Measurements from ENCODE around the gene FTSJ3. TPM values are rescaled to one million over a fixed set of nuclear protein-coding genes. Genes with fewer than 3 reads are reported as not detected.

The FTSJ3 gene
- total and polyA plus RNA-seq, 2 experiments from 2014 or later = 29.2 to 61.5 TPM

DNA sequence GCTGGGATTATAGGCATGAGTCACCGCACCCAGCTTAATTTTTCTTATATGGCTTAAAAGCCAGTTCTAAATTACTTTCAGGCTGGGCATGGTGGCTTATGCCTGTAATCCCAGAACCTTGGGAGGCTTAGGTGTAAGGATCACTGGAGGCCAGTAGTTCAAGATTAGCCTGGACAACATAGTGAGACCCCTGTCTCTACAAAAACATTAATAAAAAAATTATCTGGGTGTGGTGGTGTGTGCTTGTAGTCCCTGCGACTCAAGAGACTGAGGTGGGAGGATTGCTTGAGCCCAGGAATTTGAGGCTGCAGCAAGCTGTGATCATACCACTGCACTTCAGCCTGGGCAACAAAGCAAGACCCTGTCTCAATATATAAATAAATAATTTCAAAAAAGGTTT is 25.8 kb upstream of the FTSJ3 start:
- DNase-seq (ENCODE audit: low spot score) = no peak
- H3K4me3 ChIP-seq = no peak overlapping the region

More for the DNA sequence above, 25.8 kb upstream of the FTSJ3 start:
- no peak for ATAC-seq
- H3K9me2 ChIP-seq (ENCODE audit: insufficient read depth) = peaks cover 3% of the 10 kb centered on the region; the same call in 1 of the 2 replicates
- H3K27ac ChIP-seq (ENCODE audit: low read depth) = no peak overlapping the region
- H3K79me2 ChIP-seq (replicated peaks; ENCODE audit: insufficient read depth) = no peaks in the 10 kb centered on the region
- no peaks in the 10 kb centered on the region for H3K36me3 ChIP-seq (ENCODE audit: insufficient read depth)
- 0 out of 2 replicates have a peak, but pooled peaks cover 2% of the 10 kb centered on the region for H3F3A ChIP-seq (replicated peaks; ENCODE audit: low read depth)
- peaks cover 10% of the 10 kb centered on the region for H3K27me3 ChIP-seq (ENCODE audit: insufficient read depth)
- no peaks in the 10 kb centered on the region for H4K20me1 ChIP-seq (replicated peaks; ENCODE audit: insufficient read depth)
- no peak overlapping the region for H2AFZ ChIP-seq
- peaks cover under 1% of the 10 kb centered on the region; the same call in 1 of the 3 replicates for H3K36me3 Mint-ChIP-seq (ENCODE audit: low read depth)
- peaks cover 22% of the 10 kb centered on the region for H3K27me3 Mint-ChIP-seq (ENCODE audit: insufficient read depth, low read depth, poor library complexity)
- H3K4me1 Mint-ChIP-seq = no peaks in the 10 kb centered on the region
- H3K4me2 ChIP-seq = no peak overlapping the region
- no peaks in the 10 kb centered on the region for H3K4me1 ChIP-seq (ENCODE audit: insufficient read depth)
- H3K4me3 Mint-ChIP-seq = no peak overlapping the region
- TF ChIP-seq POLR2AphosphoS5 (IDR thresholded peaks at IDR 0.05; ENCODE audit: low read depth) (no peak), CREB1 (CRISPR knock-in tag; IDR thresholded peaks at IDR 0.05; ENCODE audit: low read depth) (no peak), NANOG (IDR thresholded peaks at IDR 0.05; ENCODE audit: borderline replicate concordance) (no peak), EZH2phosphoT487 (IDR thresholded peaks at IDR 0.05; ENCODE audit: unreplicated experiment) (no peak), JUNB (IDR thresholded peaks at IDR 0.05; ENCODE audit: unreplicated experiment) (no peak)
- TF ChIP-seq, protein P1, sequence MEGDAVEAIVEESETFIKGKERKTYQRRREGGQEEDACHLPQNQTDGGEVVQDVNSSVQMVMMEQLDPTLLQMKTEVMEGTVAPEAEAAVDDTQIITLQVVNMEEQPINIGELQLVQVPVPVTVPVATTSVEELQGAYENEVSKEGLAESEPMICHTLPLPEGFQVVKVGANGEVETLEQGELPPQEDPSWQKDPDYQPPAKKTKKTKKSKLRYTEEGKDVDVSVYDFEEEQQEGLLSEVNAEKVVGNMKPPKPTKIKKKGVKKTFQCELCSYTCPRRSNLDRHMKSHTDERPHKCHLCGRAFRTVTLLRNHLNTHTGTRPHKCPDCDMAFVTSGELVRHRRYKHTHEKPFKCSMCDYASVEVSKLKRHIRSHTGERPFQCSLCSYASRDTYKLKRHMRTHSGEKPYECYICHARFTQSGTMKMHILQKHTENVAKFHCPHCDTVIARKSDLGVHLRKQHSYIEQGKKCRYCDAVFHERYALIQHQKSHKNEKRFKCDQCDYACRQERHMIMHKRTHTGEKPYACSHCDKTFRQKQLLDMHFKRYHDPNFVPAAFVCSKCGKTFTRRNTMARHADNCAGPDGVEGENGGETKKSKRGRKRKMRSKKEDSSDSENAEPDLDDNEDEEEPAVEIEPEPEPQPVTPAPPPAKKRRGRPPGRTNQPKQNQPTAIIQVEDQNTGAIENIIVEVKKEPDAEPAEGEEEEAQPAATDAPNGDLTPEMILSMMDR (conservative IDR thresholded peaks at IDR 0.05; ENCODE audit: low read depth in 2 of 2) = no peak
- TF ChIP-seq, protein P2, sequence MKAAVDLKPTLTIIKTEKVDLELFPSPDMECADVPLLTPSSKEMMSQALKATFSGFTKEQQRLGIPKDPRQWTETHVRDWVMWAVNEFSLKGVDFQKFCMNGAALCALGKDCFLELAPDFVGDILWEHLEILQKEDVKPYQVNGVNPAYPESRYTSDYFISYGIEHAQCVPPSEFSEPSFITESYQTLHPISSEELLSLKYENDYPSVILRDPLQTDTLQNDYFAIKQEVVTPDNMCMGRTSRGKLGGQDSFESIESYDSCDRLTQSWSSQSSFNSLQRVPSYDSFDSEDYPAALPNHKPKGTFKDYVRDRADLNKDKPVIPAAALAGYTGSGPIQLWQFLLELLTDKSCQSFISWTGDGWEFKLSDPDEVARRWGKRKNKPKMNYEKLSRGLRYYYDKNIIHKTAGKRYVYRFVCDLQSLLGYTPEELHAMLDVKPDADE (IDR thresholded peaks at IDR 0.05) = no peak
- TF ChIP-seq, protein P3, sequence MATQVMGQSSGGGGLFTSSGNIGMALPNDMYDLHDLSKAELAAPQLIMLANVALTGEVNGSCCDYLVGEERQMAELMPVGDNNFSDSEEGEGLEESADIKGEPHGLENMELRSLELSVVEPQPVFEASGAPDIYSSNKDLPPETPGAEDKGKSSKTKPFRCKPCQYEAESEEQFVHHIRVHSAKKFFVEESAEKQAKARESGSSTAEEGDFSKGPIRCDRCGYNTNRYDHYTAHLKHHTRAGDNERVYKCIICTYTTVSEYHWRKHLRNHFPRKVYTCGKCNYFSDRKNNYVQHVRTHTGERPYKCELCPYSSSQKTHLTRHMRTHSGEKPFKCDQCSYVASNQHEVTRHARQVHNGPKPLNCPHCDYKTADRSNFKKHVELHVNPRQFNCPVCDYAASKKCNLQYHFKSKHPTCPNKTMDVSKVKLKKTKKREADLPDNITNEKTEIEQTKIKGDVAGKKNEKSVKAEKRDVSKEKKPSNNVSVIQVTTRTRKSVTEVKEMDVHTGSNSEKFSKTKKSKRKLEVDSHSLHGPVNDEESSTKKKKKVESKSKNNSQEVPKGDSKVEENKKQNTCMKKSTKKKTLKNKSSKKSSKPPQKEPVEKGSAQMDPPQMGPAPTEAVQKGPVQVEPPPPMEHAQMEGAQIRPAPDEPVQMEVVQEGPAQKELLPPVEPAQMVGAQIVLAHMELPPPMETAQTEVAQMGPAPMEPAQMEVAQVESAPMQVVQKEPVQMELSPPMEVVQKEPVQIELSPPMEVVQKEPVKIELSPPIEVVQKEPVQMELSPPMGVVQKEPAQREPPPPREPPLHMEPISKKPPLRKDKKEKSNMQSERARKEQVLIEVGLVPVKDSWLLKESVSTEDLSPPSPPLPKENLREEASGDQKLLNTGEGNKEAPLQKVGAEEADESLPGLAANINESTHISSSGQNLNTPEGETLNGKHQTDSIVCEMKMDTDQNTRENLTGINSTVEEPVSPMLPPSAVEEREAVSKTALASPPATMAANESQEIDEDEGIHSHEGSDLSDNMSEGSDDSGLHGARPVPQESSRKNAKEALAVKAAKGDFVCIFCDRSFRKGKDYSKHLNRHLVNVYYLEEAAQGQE (IDR thresholded peaks at IDR 0.05; ENCODE audit: unreplicated experiment) = no peak
- H3K27ac Mint-ChIP-seq = no peak overlapping the region
- H3K9me3 Mint-ChIP-seq = peaks cover 12% of the 10 kb centered on the region
